SK-N-SH (cell line): ENCODE results near the gene ABLIM2. TPM values are rescaled to one million over a fixed set of nuclear protein-coding genes. Genes with fewer than 3 reads are reported as not detected.

Source experiments
- CTCF ChIA-PET: fragments of 300-600, 350-600 bp; formaldehyde crosslinking; extraction: SDS; loops from one replicate; lab custom pipeline; 2021; lab: Yijun Ruan, JAX
- POLR2A ChIA-PET: fragments of 350-600 bp; sonication (Branson Sonifier 250); formaldehyde crosslinking; extraction: SDS; loops from one replicate; lab custom pipeline; 2020; ENCODE audit warnings: antibody characterized with exemption, inconsistent platforms; lab: Yijun Ruan, JAX
- DNase-seq: peaks from one replicate; pipeline ENCODE4 v3.0.0; 2012
- H2AFZ ChIP-seq: fragments of 200-600 bp; sonication (generic); 2 replicates; pipeline ENCODE4 v1.8.1; 2016; ENCODE audit warnings: antibody characterized with exemption, mild to moderate bottlenecking, low read depth
- H3F3A ChIP-seq: fragments of 200-600 bp; sonication (generic); replicated peaks from 2 replicates; pipeline ENCODE3; 2016; ENCODE audit warnings: antibody characterized with exemption, mild to moderate bottlenecking; ENCODE audit not compliant: insufficient read depth
- H3K27ac ChIP-seq, 2 experiments: fragments of 200-500 bp in 1 of 2; fragments of 200-600 bp in 1 of 2; sonication (Bioruptor generic) in 1 of 2; sonication (generic), shearing (Covaris generic) in 1 of 2; 2 replicates each; pipeline versions ENCODE4 v1.5.1 to v1.6.1; 2014 to 2016; ENCODE audit warnings: low read depth in 2 of 2, inconsistent platforms in 1 of 2, low read length in 1 of 2, mild to moderate bottlenecking in 1 of 2, mixed read lengths in 1 of 2
- H3K27me3 ChIP-seq: fragments of 200-600 bp; sonication (generic), shearing (Covaris generic); 2 replicates; pipeline ENCODE4 v1.6.1; 2016; ENCODE audit warnings: mixed run types; ENCODE audit not compliant: insufficient read depth
- H3K36me3 ChIP-seq, 2 experiments: fragments of 200-500 bp in 1 of 2; fragments of 200-600 bp in 1 of 2; sonication (Bioruptor generic) in 1 of 2; sonication (generic) in 1 of 2; replicated peaks in 1 of 2; 2 replicates each; pipeline versions ENCODE3 to v1.5.1; 2014 to 2016; ENCODE audit warnings: low read length in 1 of 2, mild to moderate bottlenecking in 1 of 2; ENCODE audit not compliant: insufficient read depth in 2 of 2, control insufficient read depth in 1 of 2
- H3K4me1 ChIP-seq, 2 experiments: fragments of 200-500 bp in 1 of 2; fragments of 200-600 bp in 1 of 2; sonication (Bioruptor generic) in 1 of 2; sonication (generic), shearing (Covaris generic) in 1 of 2; 2 replicates each; pipeline versions ENCODE4 v1.5.1 to v1.6.1; 2014 to 2016; ENCODE audit warnings: low read depth in 1 of 2, low read length in 1 of 2, mixed run types in 1 of 2; ENCODE audit not compliant: insufficient read depth in 2 of 2, control insufficient read depth in 1 of 2
- H3K4me2 ChIP-seq: fragments of 200-600 bp; sonication (generic), shearing (Covaris generic); 2 replicates; pipeline ENCODE4 v1.6.1; 2017; ENCODE audit warnings: mixed run types
- H3K4me3 ChIP-seq, 2 experiments: fragments of 200-500 bp in 1 of 2; fragments of 200-600 bp in 1 of 2; sonication (Bioruptor generic) in 1 of 2; sonication (generic), shearing (Covaris generic) in 1 of 2; 2 replicates each; pipeline versions ENCODE4 v1.5.1 to v1.8.1; 2014 to 2016; ENCODE audit warnings: low read depth in 2 of 2, inconsistent platforms in 1 of 2, low read length in 1 of 2, mild to moderate bottlenecking in 1 of 2, mixed read lengths in 1 of 2, moderate library complexity in 1 of 2
- H3K79me2 ChIP-seq: fragments of 200-600 bp; sonication (generic); 2 replicates; pipeline ENCODE4 v1.8.1; 2017; ENCODE audit warnings: mild to moderate bottlenecking; ENCODE audit not compliant: insufficient read depth
- H3K9ac ChIP-seq: fragments of 200-600 bp; sonication (generic); 2 replicates; pipeline ENCODE4 v1.6.1; 2017; ENCODE audit warnings: mixed run types
- H3K9me2 ChIP-seq: fragments of 200-600 bp; sonication (generic); 2 replicates; pipeline ENCODE4 v1.6.1; 2017; ENCODE audit warnings: mixed run types
- H3K9me3 ChIP-seq: fragments of 200-600 bp; sonication (generic); 2 replicates; pipeline ENCODE4 v1.6.1; 2017; ENCODE audit warnings: mixed run types, mild to moderate bottlenecking, moderate library complexity
- H4K20me1 ChIP-seq: fragments of 200-600 bp; sonication (generic); 2 replicates; pipeline ENCODE4 v1.6.1; 2017; ENCODE audit warnings: mild to moderate bottlenecking, mixed run types; ENCODE audit not compliant: insufficient read depth
- EP300 ChIP-seq, 2 experiments: IDR thresholded peaks; 2 replicates each; pipeline versions ENCODE4 v1.4.0 to v1.6.1; 2012; ENCODE audit warnings: borderline replicate concordance in 1 of 2, low read depth in 1 of 2, low read length in 1 of 2
- EZH2phosphoT487 ChIP-seq: fragments of 200-600 bp; sonication (generic); IDR thresholded peaks from 2 replicates; pipeline ENCODE4 v1.6.1; 2017; ENCODE audit warnings: low read depth, mixed run types, mild to moderate bottlenecking, antibody characterized with exemption, moderate library complexity, borderline replicate concordance
- FOXJ3 ChIP-seq: sonication (generic); formaldehyde crosslinking; IDR thresholded peaks from 2 replicates; pipeline ENCODE4 v1.5.1; 2020; ENCODE audit warnings: mild to moderate bottlenecking, missing genetic modification reagents
- FOXM1 ChIP-seq: IDR thresholded peaks from 2 replicates; pipeline ENCODE4 v1.4.0; 2012; ENCODE audit warnings: low read depth, mild to moderate bottlenecking
- GATA2 ChIP-seq: sonication (generic); formaldehyde crosslinking; IDR thresholded peaks from 2 replicates; pipeline ENCODE4 v1.5.0; 2020; ENCODE audit warnings: mild to moderate bottlenecking, missing genetic modification reagents
- JUND ChIP-seq: IDR thresholded peaks from 2 replicates; pipeline ENCODE4 v1.4.0; 2012
- NFIC ChIP-seq: IDR thresholded peaks from 2 replicates; pipeline ENCODE4 v1.4.0; 2012; ENCODE audit warnings: borderline replicate concordance
- NRF1 ChIP-seq: IDR thresholded peaks from 2 replicates; pipeline ENCODE4 v1.6.1; 2012; ENCODE audit warnings: low read depth, mild to moderate bottlenecking, low read length
- POLR2AphosphoS5 ChIP-seq: IDR thresholded peaks from 2 replicates; pipeline ENCODE4 v1.6.1; 2012; ENCODE audit warnings: low read depth, low read length
- RAD21 ChIP-seq: IDR thresholded peaks from 2 replicates; pipeline ENCODE4 v1.6.1; 2012; ENCODE audit warnings: mild to moderate bottlenecking, low read length
- RCOR1 ChIP-seq: fragments of 150-350 bp; IDR thresholded peaks from 2 replicates; pipeline ENCODE4 v1.6.1; 2017; ENCODE audit warnings: antibody characterized with exemption, low read length
- RFX5 ChIP-seq: IDR thresholded peaks from 2 replicates; pipeline ENCODE4 v1.6.1; 2012; ENCODE audit warnings: mild to moderate bottlenecking, improper control_type of control experiment, low read length
- RXRA ChIP-seq: IDR thresholded peaks from 2 replicates; pipeline ENCODE4 v1.4.0; 2012; ENCODE audit warnings: low read depth, mild to moderate bottlenecking, borderline replicate concordance
- SIN3A ChIP-seq: IDR thresholded peaks from 2 replicates; pipeline ENCODE4 v1.6.1; 2012; ENCODE audit warnings: low read depth, mild to moderate bottlenecking, low read length, moderate library complexity, borderline replicate concordance
- TCF12 ChIP-seq: IDR thresholded peaks from 2 replicates; pipeline ENCODE4 v1.4.0; 2012
- YY1 ChIP-seq: IDR thresholded peaks from 2 replicates; pipeline ENCODE4 v1.4.0; 2012; ENCODE audit warnings: low read depth, mild to moderate bottlenecking
- WGBS: methylation state at CpG from one replicate; pipeline ENCODE4 v1.1.6; 2017; ENCODE audit warnings: low lambda C conversion rate; 5-methylcytosine and 5-hydroxymethylcytosine counted together
- polyA plus RNA-seq, 3 experiments: library from polyadenylated mRNA; depleted of rRNA; stranded (reverse); fragments of >200 nt; gene quantifications; 2 replicates each; pipeline ENCODE4 v1.2.3, GENCODE V29; 2012
- TF ChIP-seq, protein P1 (sequence below): IDR thresholded peaks from 2 replicates; pipeline ENCODE4 v1.4.0; 2012; ENCODE audit warnings: low read depth
- TF ChIP-seq, protein P2 (sequence below): fragments of 200-600 bp; sonication (generic); IDR thresholded peaks from 2 replicates; pipeline ENCODE4 v1.6.1; 2017; ENCODE audit warnings: antibody characterized with exemption, mild to moderate bottlenecking, moderate library complexity

The ABLIM2 gene
- polyA plus RNA-seq, 1 of the 3 experiments (the other 2 are of a cell fraction) = 0.53 TPM

DNA sequence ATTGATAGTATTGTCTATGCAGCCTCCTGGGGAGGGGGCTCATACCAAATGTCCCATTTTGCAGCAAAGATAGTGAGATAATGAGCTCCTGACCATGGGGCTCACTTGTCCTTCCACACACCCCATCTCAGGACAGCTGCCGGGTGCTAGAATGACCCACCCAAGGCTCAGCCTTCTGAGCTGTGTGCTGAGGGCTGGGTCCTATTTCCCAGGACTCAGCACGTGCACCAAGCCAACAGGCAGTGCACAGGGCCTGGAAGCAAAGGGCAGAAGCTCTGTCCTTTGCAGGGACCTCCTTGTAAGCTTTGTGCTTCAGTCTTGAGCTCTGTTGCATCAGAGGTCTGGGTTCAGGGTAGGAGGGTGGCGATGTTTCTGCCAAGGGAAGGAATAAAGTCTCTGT lies 11.2 kb upstream of the ABLIM2 start:
- Histone ChIP-seq H3K79me2 (no peaks in the 10 kb centered on the region), H2AFZ (no peak overlapping the region), H3K4me3 (no peak overlapping the region), H3K9me2 (no peaks in the 10 kb centered on the region), H4K20me1 (no peaks in the 10 kb centered on the region), H3K27ac (no peak overlapping the region), H3K27me3 (0 out of 2 replicates have a peak, but pooled peaks cover 6% of the 10 kb centered on the region), H3K9ac (no peak overlapping the region), H3K9me3 (no peaks in the 10 kb centered on the region), H3K4me1 (no peaks in the 10 kb centered on the region), H3K4me2 (no peak overlapping the region), H3K36me3 (no peaks in the 10 kb centered on the region), H3F3A (no peaks in the 10 kb centered on the region)
- TF ChIP-seq, protein P1, sequence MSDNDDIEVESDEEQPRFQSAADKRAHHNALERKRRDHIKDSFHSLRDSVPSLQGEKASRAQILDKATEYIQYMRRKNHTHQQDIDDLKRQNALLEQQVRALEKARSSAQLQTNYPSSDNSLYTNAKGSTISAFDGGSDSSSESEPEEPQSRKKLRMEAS = no peak
- TF ChIP-seq FOXM1 = no peak
- no peak for TF ChIP-seq NFIC
- TF ChIP-seq YY1 = no peak
- no peak for TF ChIP-seq EZH2phosphoT487
- TF ChIP-seq SIN3A = no peak
- no peak for TF ChIP-seq EP300 (IDR thresholded peaks at IDR 0.05; ENCODE audit: borderline replicate concordance in 1 of 2, low read depth in 1 of 2, low read length in 1 of 2)
- TF ChIP-seq RFX5 = no peak
- TF ChIP-seq JUND = no peak
- TF ChIP-seq POLR2AphosphoS5 = no peak
- no peak for TF ChIP-seq RXRA
- TF ChIP-seq FOXJ3 (CRISPR knock-in tag) = no peak
- TF ChIP-seq GATA2 (CRISPR knock-in tag) = no peak
- TF ChIP-seq RCOR1 = no peak
- no peak for TF ChIP-seq TCF12
- no peak for TF ChIP-seq RAD21
- TF ChIP-seq, protein P2, sequence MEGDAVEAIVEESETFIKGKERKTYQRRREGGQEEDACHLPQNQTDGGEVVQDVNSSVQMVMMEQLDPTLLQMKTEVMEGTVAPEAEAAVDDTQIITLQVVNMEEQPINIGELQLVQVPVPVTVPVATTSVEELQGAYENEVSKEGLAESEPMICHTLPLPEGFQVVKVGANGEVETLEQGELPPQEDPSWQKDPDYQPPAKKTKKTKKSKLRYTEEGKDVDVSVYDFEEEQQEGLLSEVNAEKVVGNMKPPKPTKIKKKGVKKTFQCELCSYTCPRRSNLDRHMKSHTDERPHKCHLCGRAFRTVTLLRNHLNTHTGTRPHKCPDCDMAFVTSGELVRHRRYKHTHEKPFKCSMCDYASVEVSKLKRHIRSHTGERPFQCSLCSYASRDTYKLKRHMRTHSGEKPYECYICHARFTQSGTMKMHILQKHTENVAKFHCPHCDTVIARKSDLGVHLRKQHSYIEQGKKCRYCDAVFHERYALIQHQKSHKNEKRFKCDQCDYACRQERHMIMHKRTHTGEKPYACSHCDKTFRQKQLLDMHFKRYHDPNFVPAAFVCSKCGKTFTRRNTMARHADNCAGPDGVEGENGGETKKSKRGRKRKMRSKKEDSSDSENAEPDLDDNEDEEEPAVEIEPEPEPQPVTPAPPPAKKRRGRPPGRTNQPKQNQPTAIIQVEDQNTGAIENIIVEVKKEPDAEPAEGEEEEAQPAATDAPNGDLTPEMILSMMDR = no peak
- no peak for TF ChIP-seq NRF1
- no peak for DNase-seq
- WGBS = 42% methylated on average over 2 of the region's 3 CpGs
- POLR2A ChIA-PET = no interaction called here
- CTCF ChIA-PET = interaction anchor here (1.0 to 1.1 kb wide), 2 partner anchors 29 to 154 kb away, joined by 3 to 4 read pairs; partner anchors contain the start of gene SH3TC1
